DOHH2 (cell line): ENCODE data around the gene ESPN.
"Not testable (repeated sequence)": the region's sequence is repeated elsewhere in the genome, so short reads cannot be mapped to it uniquely, and the experiment has no call there.

Source experiments
- H3F3A ChIP-seq: fragments of 200-600 bp; sonication (generic), shearing (Covaris generic); 2 replicates; pipeline ENCODE4 v1.6.0; 2016; ENCODE audit warnings: antibody characterized with exemption, mild to moderate bottlenecking; ENCODE audit not compliant: control insufficient read depth, insufficient read depth
- H3K27ac ChIP-seq: fragments of 200-600 bp; sonication (generic); 2 replicates; pipeline ENCODE4 v1.5.1; 2014; ENCODE audit warnings: low read depth, mild to moderate bottlenecking, low read length, moderate library complexity
- H3K27me3 ChIP-seq: fragments of 200-600 bp; sonication (generic); 2 replicates; pipeline ENCODE4 v1.6.1; 2014; ENCODE audit warnings: mild to moderate bottlenecking, low read length, mixed read lengths; ENCODE audit not compliant: control insufficient read depth
- H3K36me3 ChIP-seq: fragments of 200-600 bp; sonication (generic); 2 replicates; pipeline ENCODE4 v1.6.1; 2014; ENCODE audit warnings: mild to moderate bottlenecking, low read length, moderate library complexity, mixed read lengths; ENCODE audit not compliant: control insufficient read depth
- H3K4me1 ChIP-seq: fragments of 200-600 bp; sonication (generic); 2 replicates; pipeline ENCODE4 v1.6.1; 2014; ENCODE audit warnings: mild to moderate bottlenecking, low read length, mixed read lengths; ENCODE audit not compliant: control insufficient read depth
- H3K4me2 ChIP-seq: fragments of 200-600 bp; sonication (generic); 2 replicates; pipeline ENCODE4 v1.6.0; 2014; ENCODE audit warnings: mild to moderate bottlenecking, low read length, moderate library complexity
- H3K4me3 ChIP-seq: fragments of 200-600 bp; sonication (generic); 2 replicates; pipeline ENCODE4 v1.5.1; 2014; ENCODE audit warnings: mild to moderate bottlenecking, low read length, mixed read lengths
- H3K79me2 ChIP-seq: fragments of 200-600 bp; sonication (generic); 2 replicates; pipeline ENCODE4 v1.6.1; 2014; ENCODE audit warnings: mild to moderate bottlenecking, low read length, mixed read lengths; ENCODE audit not compliant: control insufficient read depth
- H3K9me2 ChIP-seq: fragments of 200-600 bp; sonication (generic); replicated peaks from 2 replicates; pipeline ENCODE4 v1.6.1; 2014; ENCODE audit warnings: mild to moderate bottlenecking, low read length, mixed read lengths; ENCODE audit not compliant: control insufficient read depth
- H3K9me3 ChIP-seq: fragments of 200-600 bp; sonication (generic); 2 replicates; pipeline ENCODE4 v1.6.1; 2014; ENCODE audit warnings: antibody characterized with exemption, low read length, mixed read lengths; ENCODE audit not compliant: control insufficient read depth, insufficient read depth
- H4K20me1 ChIP-seq: fragments of 200-600 bp; sonication (generic); 2 replicates; pipeline ENCODE4 v1.6.0; 2014; ENCODE audit warnings: low read depth, mild to moderate bottlenecking, antibody characterized with exemption, low read length, moderate library complexity; ENCODE audit not compliant: control insufficient read depth, insufficient read depth
- EZH2phosphoT487 ChIP-seq: fragments of 200-600 bp; sonication (generic); IDR thresholded peaks from 2 replicates; pipeline ENCODE4 v1.6.1; 2017; ENCODE audit warnings: borderline replicate concordance, mild to moderate bottlenecking, antibody characterized with exemption, low read length, moderate library complexity, mixed read lengths
- TF ChIP-seq, protein P1 (sequence below): fragments of 200-600 bp; sonication (generic); IDR thresholded peaks from one replicate; pipeline ENCODE4 v1.5.1; 2014; ENCODE audit warnings: antibody characterized with exemption, mild to moderate bottlenecking, low read depth, low read length; ENCODE audit not compliant: poor library complexity, severe bottlenecking

The ESPN gene

GRCh38 chr1:6431645-6432579 is 7.3 kb downstream of the ESPN start:
- not testable (repeated sequence) for H3K4me3 ChIP-seq, H3K9me2 ChIP-seq, H3K36me3 ChIP-seq, H3K9me3 ChIP-seq, H3K27me3 ChIP-seq, H4K20me1 ChIP-seq, H3F3A ChIP-seq, H3K79me2 ChIP-seq, H3K4me2 ChIP-seq, H3K27ac ChIP-seq, H3K4me1 ChIP-seq

DNA sequence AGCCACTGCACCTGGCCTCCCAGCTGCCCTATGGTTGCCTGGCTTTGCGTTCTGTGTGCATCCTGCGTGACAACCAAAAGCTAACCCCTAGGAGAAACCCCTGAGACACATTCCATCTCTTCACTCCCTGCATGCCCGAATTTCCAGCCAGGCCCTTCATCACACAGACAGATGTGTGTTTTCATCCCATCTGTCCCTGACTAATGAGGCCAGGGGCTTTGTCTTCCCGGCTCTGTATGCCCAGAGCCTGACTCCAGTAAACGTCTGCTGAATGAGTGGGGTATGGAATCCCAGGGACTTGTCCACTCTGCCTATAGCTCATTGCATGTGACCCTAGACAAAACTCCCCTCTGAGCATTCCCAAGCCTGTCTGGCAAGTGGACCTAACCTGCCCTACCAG is 9.6 kb downstream of the ESPN start:
- no peaks in the 10 kb centered on the region for H3K4me1 ChIP-seq

DNA sequence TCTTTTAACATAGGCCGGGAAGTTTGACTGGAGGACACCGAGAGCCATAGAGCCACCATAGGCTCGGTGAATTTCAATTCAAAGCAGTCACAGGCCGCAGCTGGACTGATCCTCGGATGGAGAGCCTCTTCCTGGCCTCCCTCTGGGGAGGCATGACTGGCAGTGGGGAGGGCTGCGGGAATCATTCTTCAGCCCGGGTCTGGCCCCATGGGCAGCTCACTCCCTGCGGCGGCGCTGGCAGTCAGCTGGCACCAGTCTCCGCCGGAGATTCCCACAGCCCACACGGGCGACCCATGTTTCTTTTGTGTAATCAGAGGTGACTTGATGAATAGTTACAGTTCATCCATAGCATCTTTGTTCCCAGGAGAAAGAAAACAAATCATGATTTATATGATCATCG is 10.6 kb downstream of the ESPN start:
- no peak overlapping the region for H3K4me2 ChIP-seq
- H3K4me3 ChIP-seq: no peak overlapping the region

More for the DNA sequence above, 9.6 kb downstream of the ESPN start:
- no peaks in the 10 kb centered on the region for H3K36me3 ChIP-seq
- no peaks in the 10 kb centered on the region for H3K9me2 ChIP-seq
- H4K20me1 ChIP-seq: no peaks in the 10 kb centered on the region
- H3K27ac ChIP-seq: no peak overlapping the region
- H3K79me2 ChIP-seq: no peaks in the 10 kb centered on the region
- H3K27me3 ChIP-seq: peaks cover 2% of the 10 kb centered on the region
- no peaks in the 10 kb centered on the region for H3K9me3 ChIP-seq
- H3K4me2 ChIP-seq: no peak overlapping the region
- H3F3A ChIP-seq: no peaks in the 10 kb centered on the region
- no peak for TF ChIP-seq EZH2phosphoT487
- TF ChIP-seq, protein P1, sequence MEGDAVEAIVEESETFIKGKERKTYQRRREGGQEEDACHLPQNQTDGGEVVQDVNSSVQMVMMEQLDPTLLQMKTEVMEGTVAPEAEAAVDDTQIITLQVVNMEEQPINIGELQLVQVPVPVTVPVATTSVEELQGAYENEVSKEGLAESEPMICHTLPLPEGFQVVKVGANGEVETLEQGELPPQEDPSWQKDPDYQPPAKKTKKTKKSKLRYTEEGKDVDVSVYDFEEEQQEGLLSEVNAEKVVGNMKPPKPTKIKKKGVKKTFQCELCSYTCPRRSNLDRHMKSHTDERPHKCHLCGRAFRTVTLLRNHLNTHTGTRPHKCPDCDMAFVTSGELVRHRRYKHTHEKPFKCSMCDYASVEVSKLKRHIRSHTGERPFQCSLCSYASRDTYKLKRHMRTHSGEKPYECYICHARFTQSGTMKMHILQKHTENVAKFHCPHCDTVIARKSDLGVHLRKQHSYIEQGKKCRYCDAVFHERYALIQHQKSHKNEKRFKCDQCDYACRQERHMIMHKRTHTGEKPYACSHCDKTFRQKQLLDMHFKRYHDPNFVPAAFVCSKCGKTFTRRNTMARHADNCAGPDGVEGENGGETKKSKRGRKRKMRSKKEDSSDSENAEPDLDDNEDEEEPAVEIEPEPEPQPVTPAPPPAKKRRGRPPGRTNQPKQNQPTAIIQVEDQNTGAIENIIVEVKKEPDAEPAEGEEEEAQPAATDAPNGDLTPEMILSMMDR: no peak
- H3K4me3 ChIP-seq: no peak overlapping the region

GRCh38 chr1:6435547-6435946 is 11.0 kb downstream of the ESPN start:
- no peak overlapping the region for H3K27ac ChIP-seq
- H4K20me1 ChIP-seq: no peaks in the 10 kb centered on the region
- H3K36me3 ChIP-seq: no peaks in the 10 kb centered on the region
- no peak overlapping the region for H3K4me2 ChIP-seq
- peaks cover 3% of the 10 kb centered on the region for H3K27me3 ChIP-seq
- TF ChIP-seq EZH2phosphoT487: no peak
- TF ChIP-seq, protein P1: no peak
- H3K4me3 ChIP-seq: no peak overlapping the region
- H3K9me2 ChIP-seq: no peaks in the 10 kb centered on the region
- H3F3A ChIP-seq: no peaks in the 10 kb centered on the region
- H3K9me3 ChIP-seq: no peaks in the 10 kb centered on the region
- H3K79me2 ChIP-seq: no peaks in the 10 kb centered on the region
- no peaks in the 10 kb centered on the region for H3K4me1 ChIP-seq

More for the DNA sequence above, 10.6 kb downstream of the ESPN start:
- Histone ChIP-seq H3F3A (no peaks in the 10 kb centered on the region), H3K79me2 (no peaks in the 10 kb centered on the region), H4K20me1 (no peaks in the 10 kb centered on the region), H3K9me2 (no peaks in the 10 kb centered on the region), H3K27ac (no peak overlapping the region), H3K4me1 (no peaks in the 10 kb centered on the region), H3K9me3 (no peaks in the 10 kb centered on the region), H3K36me3 (no peaks in the 10 kb centered on the region), H3K27me3 (peaks cover 3% of the 10 kb centered on the region)
- no peak for TF ChIP-seq EZH2phosphoT487
- TF ChIP-seq, protein P1: no peak

- not testable (repeated sequence) for H3K36me3 ChIP-seq, H3K4me3 ChIP-seq, H3K9me2 ChIP-seq, H3K4me1 ChIP-seq, H3F3A ChIP-seq, H3K4me2 ChIP-seq, H3K27ac ChIP-seq, H3K79me2 ChIP-seq, H3K9me3 ChIP-seq, H4K20me1 ChIP-seq, H3K27me3 ChIP-seq
These were observed 11.7 kb downstream of the ESPN start for GRCh38 chr1:6436277-6436676.
